HEK293 (cell line): ENCODE results near the gene ZFPM1.

Experiments used
- REST ChIP-seq: fragments of 450-650 bp; formaldehyde crosslinking; IDR thresholded peaks from 2 replicates; pipeline ENCODE4 v1.5.1; 2016; ENCODE audit warnings: missing biosample characterization, missing genetic modification characterization
- TRIM28 ChIP-seq: IDR thresholded peaks from 2 replicates; pipeline ENCODE4 v1.6.1; 2011; ENCODE audit warnings: low read length, control low read depth, borderline replicate concordance
- ZBTB7A ChIP-seq: fragments of 450-650 bp; formaldehyde crosslinking; IDR thresholded peaks from 2 replicates; pipeline ENCODE4 v1.5.1; 2016; ENCODE audit warnings: low read depth, missing biosample characterization, missing genetic modification characterization
- ZNF266 ChIP-seq: fragments of 450-650 bp; formaldehyde crosslinking; IDR thresholded peaks from 2 replicates; pipeline ENCODE4 v1.5.1; 2016; ENCODE audit warnings: missing biosample characterization, missing genetic modification characterization, low read depth
- ZNF292 ChIP-seq: fragments of 450-650 bp; formaldehyde crosslinking; IDR thresholded peaks from 2 replicates; pipeline ENCODE4 v1.5.1; 2016; ENCODE audit warnings: low read depth, missing biosample characterization, missing genetic modification characterization, borderline replicate concordance
- ZNF600 ChIP-seq: fragments of 450-650 bp; formaldehyde crosslinking; IDR thresholded peaks from 2 replicates; pipeline ENCODE4 v1.5.1; 2016; ENCODE audit warnings: missing biosample characterization, missing genetic modification characterization
- TF ChIP-seq, protein P1 (sequence below): fragments of 450-650 bp; formaldehyde crosslinking; IDR thresholded peaks from 2 replicates; pipeline ENCODE4 v1.5.1; 2016; ENCODE audit warnings: missing biosample characterization, missing genetic modification characterization

DNA sequence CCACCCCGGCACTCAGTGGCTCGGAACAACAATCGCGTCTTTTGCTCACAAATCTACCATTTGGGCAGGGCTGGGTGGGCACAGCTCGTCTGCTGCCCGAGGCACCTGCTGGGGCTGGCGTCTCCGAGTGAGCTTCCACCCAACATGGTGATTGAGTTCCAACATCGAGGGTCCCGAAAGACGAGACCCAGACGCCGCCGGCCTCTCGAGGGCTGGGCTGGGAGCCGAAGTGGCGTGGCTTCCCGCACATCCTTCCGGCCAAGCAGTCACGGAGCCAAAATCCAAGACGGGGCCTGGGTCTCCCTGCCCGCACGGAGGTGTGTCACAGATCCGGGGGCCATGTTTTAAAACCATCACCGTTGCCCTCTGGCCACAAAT, 7.5 kb upstream of the ZFPM1 start:
- TF ChIP-seq, protein P1, sequence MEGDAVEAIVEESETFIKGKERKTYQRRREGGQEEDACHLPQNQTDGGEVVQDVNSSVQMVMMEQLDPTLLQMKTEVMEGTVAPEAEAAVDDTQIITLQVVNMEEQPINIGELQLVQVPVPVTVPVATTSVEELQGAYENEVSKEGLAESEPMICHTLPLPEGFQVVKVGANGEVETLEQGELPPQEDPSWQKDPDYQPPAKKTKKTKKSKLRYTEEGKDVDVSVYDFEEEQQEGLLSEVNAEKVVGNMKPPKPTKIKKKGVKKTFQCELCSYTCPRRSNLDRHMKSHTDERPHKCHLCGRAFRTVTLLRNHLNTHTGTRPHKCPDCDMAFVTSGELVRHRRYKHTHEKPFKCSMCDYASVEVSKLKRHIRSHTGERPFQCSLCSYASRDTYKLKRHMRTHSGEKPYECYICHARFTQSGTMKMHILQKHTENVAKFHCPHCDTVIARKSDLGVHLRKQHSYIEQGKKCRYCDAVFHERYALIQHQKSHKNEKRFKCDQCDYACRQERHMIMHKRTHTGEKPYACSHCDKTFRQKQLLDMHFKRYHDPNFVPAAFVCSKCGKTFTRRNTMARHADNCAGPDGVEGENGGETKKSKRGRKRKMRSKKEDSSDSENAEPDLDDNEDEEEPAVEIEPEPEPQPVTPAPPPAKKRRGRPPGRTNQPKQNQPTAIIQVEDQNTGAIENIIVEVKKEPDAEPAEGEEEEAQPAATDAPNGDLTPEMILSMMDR (tag by site-specific recombination), result no peak
- TF ChIP-seq ZNF292 (tag by site-specific recombination) (no peak), ZNF600 (no peak), REST (tag by site-specific recombination) (no peak), ZNF266 (tag by site-specific recombination) (no peak), ZBTB7A (no peak), TRIM28 (no peak)
